AG08395 (cell line): ENCODE results near the gene SERTAD2.

ENCODE experiments used
- DNase-seq: peaks from one replicate; pipeline ENCODE4 v3.0.0; 2012; ENCODE audit warnings: mixed read lengths, low spot score

SERTAD2 gene

DNA sequence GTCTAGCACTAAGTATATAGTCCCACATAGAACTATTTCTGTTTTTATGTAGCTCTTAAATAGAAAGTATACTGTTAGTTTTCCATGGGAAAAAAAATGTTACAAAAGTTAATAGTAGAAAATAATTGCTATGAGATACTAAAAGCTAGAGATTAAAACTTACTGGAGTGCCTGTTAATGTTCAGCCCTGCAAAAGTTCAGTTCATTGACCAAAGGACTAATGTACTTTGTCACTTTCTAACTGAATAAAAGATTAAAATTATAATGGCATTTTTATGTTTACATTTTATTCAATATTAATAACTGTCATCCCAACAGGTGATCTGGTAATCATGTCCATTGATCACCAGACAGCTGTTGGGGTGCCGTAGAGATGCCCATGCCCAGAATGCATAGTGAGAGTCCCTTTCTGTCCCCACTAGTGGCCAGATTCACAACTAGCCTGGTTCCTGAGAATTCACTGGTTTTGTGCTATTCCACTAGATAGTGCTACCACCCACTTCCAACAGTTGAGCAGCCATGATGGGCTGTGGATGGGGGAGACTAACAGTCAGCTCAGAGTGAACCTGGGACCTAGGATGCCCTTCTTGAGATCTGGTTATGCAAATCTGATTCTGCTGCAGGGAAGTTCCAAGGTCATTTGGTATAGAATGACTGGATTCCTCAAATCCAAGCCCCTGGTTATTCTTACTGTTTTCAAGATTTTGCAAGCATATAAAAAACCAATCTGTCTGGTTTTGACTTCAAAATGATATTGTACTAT lies 71.8 kb downstream of the SERTAD2 start:
- no peak for DNase-seq
